Retinal pigment epithelial cell (primary cell): ENCODE measurements around the gene EXD2.

ENCODE experiments used
- DNase-seq: peaks from one replicate; pipeline ENCODE4 v3.0.0-alpha.2; 2010; ENCODE audit warnings: low read depth
- H3K4me3 ChIP-seq: 2 replicates; pipeline ENCODE4 v1.5.1; 2011; ENCODE audit warnings: mild to moderate bottlenecking, low read length, control low read depth, moderate library complexity
- CTCF ChIP-seq: conservative IDR thresholded peaks from 2 replicates; pipeline ENCODE4 v1.5.1; 2011; ENCODE audit warnings: low read depth, low read length, control low read depth, inconsistent platforms

Gene EXD2

GRCh38 chr14:69226178-69226577, 34.9 kb downstream of the EXD2 start:
- no peak for DNase-seq
- TF ChIP-seq CTCF = no peak
- no peak overlapping the region for H3K4me3 ChIP-seq

GRCh38 chr14:69226736-69227135, 35.4 kb downstream of the EXD2 start:
- DNase-seq = peak; percentile 8
- TF ChIP-seq CTCF = no peak
- no peak overlapping the region for H3K4me3 ChIP-seq

DNA sequence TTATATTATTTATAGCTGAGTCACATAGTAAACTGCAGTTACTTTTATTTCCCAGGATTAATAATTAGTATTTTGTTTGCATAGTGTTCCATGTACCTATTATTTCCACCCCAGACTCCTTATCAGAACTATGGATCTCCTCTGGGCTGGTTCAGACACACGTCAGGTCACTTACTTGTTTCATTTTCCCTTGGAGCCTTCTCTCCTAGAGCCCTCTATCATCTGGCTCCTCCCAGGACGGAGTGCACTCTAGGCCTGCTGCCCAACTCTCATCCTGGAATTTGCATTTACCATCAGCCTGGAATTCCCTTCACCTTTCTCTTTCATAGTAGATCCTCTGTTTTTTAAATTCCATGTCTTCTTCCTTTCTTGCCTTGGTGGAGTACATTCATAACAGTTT, 40.2 kb downstream of the EXD2 start:
- no peak overlapping the region for H3K4me3 ChIP-seq
- TF ChIP-seq CTCF = no peak
- no peak for DNase-seq

- DNase-seq = no peak
- TF ChIP-seq CTCF = no peak
- no peak overlapping the region for H3K4me3 ChIP-seq
These were observed 41.1 kb downstream of the EXD2 start for GRCh38 chr14:69232388-69232787.

GRCh38 chr14:69234106-69234505, 42.8 kb downstream of the EXD2 start:
- no peak overlapping the region for H3K4me3 ChIP-seq
- no peak for TF ChIP-seq CTCF
- no peak for DNase-seq

DNA sequence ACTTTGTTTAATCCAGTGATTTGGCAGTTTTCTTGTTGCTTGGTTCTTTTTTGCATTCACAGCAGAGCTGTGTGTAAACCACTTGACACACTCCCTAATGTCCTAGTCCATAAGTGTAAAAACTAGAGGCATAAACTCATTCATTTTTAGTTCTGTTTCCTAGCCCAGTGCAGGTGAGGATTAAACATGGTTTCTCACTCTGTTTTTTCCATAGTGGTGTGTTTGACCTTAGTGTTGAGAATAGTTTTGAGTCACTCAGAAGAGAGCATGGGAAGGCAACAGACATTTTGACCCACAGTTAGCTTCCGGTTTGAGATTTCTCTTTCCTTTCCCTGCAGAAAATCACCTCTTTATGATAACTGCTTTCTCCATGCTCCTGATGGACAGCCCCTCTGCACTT, 44.4 kb downstream of the EXD2 start:
- no peak overlapping the region for H3K4me3 ChIP-seq
- no peak for TF ChIP-seq CTCF
- DNase-seq = no peak

DNA sequence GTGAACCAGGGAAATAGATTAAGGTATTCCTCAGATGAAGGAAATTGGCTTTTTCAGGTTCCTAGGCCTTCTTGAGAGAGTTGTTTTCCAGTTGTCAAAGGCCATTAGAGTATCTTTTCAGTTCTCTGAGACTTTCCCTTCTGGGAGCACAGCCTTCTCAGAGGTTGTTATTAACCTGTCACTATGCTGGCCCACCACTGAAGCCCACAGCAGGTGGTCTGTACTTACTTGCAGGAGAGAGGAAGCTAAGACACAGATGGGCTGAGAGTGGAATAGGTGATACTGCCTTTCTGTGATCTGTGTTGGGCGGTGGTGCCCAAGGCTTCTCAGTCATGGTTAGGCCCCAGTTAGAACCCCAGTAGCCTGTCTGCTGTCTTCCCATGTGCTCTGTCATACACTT, 45.8 kb downstream of the EXD2 start:
- DNase-seq = no peak
- no peak for TF ChIP-seq CTCF

More for the DNA sequence above, 45.8 kb downstream of the EXD2 start:
- H3K4me3 ChIP-seq = no peak overlapping the region
